Measurements from ENCODE around the gene HK1.

Gene HK1

GRCh38 chr10:69409968-69410367, 131.7 kb downstream of the HK1 start:
- no peak overlapping the region for H3K4me3 ChIP-seq (ENCODE audit: low read depth, low read length)
- TF ChIP-seq, protein P1, sequence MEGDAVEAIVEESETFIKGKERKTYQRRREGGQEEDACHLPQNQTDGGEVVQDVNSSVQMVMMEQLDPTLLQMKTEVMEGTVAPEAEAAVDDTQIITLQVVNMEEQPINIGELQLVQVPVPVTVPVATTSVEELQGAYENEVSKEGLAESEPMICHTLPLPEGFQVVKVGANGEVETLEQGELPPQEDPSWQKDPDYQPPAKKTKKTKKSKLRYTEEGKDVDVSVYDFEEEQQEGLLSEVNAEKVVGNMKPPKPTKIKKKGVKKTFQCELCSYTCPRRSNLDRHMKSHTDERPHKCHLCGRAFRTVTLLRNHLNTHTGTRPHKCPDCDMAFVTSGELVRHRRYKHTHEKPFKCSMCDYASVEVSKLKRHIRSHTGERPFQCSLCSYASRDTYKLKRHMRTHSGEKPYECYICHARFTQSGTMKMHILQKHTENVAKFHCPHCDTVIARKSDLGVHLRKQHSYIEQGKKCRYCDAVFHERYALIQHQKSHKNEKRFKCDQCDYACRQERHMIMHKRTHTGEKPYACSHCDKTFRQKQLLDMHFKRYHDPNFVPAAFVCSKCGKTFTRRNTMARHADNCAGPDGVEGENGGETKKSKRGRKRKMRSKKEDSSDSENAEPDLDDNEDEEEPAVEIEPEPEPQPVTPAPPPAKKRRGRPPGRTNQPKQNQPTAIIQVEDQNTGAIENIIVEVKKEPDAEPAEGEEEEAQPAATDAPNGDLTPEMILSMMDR (IDR thresholded peaks at IDR 0.05; ENCODE audit: insufficient read depth, low read depth, low read length, missing control alignments) = no peak
- peak; percentile 77 for DNase-seq (ENCODE audit: low read depth)

DNA sequence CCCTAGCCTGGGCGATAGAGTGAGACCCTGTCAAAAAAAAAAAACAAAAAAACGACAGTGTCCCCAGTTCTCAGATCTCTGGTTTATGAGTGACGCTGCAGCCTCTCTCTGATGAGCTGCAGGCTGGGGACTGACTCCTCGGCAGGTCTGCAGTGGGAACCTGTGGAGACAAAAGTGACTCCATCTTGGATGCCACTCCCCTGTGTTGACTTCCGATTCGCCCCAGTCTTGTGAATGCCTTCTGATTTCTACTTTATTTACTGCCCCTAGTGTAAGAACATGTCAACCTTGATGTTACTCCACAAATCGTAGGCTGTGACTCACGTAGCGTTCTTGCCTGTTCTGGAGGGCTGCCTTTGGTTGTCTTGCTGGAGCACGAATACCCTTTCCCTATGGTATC, 132.2 kb downstream of the HK1 start:
- TF ChIP-seq, protein P1 (IDR thresholded peaks at IDR 0.05; ENCODE audit: insufficient read depth, low read depth, low read length, missing control alignments) = no peak
- H3K4me3 ChIP-seq (ENCODE audit: low read depth, low read length) = no peak overlapping the region
- DNase-seq (ENCODE audit: low read depth) = no peak

DNA sequence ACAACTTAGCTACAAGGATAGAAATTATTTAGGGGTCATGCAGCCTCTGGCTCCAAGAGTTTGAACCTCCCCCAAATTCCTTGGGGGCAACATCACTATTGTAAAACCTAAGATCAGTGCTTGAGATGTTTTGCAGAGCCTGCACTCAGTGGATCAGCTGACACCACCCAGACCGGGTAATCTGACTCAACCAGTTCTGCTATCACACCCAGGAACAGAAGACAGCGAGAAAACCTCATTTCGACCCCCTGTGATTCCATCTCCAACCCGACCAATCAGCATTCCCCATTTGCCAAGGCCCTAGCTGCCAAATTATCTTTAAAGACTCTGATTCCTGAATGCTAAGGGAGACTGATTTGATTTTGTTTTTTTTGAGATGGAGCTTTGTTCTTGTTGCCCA, 133.2 kb downstream of the HK1 start:
- DNase-seq (ENCODE audit: low read depth) = no peak
- TF ChIP-seq, protein P1 (IDR thresholded peaks at IDR 0.05; ENCODE audit: insufficient read depth, low read depth, low read length, missing control alignments) = no peak
- H3K4me3 ChIP-seq (ENCODE audit: low read depth, low read length) = no peak overlapping the region

DNA sequence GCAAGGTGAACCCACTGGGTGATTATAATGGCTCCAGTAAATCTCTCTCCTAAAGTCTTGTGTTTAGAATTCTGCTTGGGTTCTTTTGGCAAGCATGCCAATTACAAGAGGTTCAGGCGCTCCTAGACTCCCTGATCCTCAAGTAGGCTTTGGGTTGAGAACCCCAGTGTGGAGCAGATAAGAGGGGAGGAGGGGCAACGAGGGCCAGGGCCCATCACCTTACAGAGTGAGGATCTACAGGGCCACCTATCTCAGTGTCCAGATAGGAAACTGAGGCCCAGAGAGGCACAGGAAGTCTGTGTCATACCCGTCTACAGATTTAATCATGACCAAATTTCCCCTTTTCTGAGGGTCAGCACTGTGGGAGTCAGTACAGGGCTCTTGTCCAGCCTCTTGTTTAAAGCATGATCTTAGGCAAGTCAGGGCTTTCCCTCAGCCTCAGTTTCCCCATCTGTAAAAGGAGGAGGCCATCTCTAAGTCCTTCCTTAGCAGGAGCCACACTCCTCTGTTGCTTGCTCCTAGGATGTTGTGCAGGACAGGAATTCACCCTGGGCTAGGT, 134.0 kb downstream of the HK1 start:
- no peak for DNase-seq (ENCODE audit: low read depth)
- no peak overlapping the region for H3K4me3 ChIP-seq (ENCODE audit: low read depth, low read length)
- TF ChIP-seq, protein P1 (IDR thresholded peaks at IDR 0.05; ENCODE audit: insufficient read depth, low read depth, low read length, missing control alignments) = no peak

DNA sequence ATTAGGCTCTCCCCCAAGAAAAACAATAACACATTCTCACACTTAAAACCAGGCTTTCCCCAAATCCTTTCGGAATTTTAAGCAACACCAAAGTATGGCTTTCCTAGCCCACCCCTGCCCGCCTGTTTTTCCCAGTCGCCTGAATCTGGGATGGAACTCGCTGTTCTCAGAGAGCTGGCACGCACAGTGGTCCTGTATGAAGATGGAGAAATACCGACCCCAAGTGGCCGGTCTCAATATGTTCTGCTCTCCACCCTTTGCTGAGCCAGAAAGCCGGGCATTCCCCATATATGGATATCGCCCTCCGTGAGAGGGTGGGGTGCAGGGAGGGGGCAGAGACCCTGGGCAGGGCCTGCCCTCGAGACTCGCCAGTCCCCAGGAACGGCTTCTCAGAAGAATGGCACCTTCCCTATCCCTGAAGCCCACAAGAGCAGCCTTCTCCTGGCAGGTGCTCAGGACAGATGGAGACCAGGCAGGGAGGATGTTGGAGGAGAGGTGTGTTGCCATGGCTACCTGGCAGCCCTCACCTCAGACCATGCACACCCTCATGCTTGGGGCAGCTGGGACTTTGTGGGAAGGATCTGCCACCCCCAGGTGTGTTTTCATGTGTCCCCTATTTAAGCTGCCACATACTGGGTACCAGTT, 135.0 kb downstream of the HK1 start:
- peak; percentile 47 for DNase-seq (ENCODE audit: low read depth)
- TF ChIP-seq, protein P1 (IDR thresholded peaks at IDR 0.05; ENCODE audit: insufficient read depth, low read depth, low read length, missing control alignments) = peak; percentile 59
- no peak overlapping the region for H3K4me3 ChIP-seq (ENCODE audit: low read depth, low read length)

- TF ChIP-seq, protein P1 (IDR thresholded peaks at IDR 0.05; ENCODE audit: insufficient read depth, low read depth, low read length, missing control alignments) = no peak
- no peak for DNase-seq (ENCODE audit: low read depth)
- H3K4me3 ChIP-seq (ENCODE audit: low read depth, low read length) = no peak overlapping the region
These were observed 136.0 kb downstream of the HK1 start for GRCh38 chr10:69414036-69415018.

Measured in GM12865 (cell line).